WTC11 (cell line): ENCODE measurements around the gene NXPH4. TPM values are rescaled to one million over a fixed set of nuclear protein-coding genes. Genes with fewer than 3 reads are reported as not detected.

Source experiments
- ATAC-seq: fragments of 200-7000 bp; cut with Tn5 transposase; 2 replicates; pipeline ENCODE4 v1.10.0; 2021; ENCODE audit warnings: mild to moderate bottlenecking, moderate library complexity
- CTCF ChIA-PET: fragments of 300-600 bp; sonication (Branson Sonifier 250); formaldehyde crosslinking; loops from one replicate; lab custom pipeline; 2021; ENCODE audit warnings: antibody characterized with exemption; lab: Charles Lee
- POLR2A ChIA-PET: fragments of 350-600 bp; sonication (Branson Sonifier 250); formaldehyde crosslinking; loops from one replicate; lab custom pipeline; 2021; ENCODE audit warnings: antibody characterized with exemption; lab: Charles Lee
- DNase-seq: peaks from one replicate; pipeline ENCODE4 v3.0.0; 2021; ENCODE audit warnings: low spot score
- H3K27ac Mint-ChIP-seq: 2 replicates; pipeline ENCODE4 v1.8.0; 2021; ENCODE audit warnings: mixed read lengths
- H3K27me3 Mint-ChIP-seq: 2 replicates; pipeline ENCODE4 v1.8.0; 2021; ENCODE audit warnings: low read depth, mild to moderate bottlenecking, moderate library complexity, mixed read lengths
- H3K36me3 Mint-ChIP-seq: 2 replicates; pipeline ENCODE4 v1.8.0; 2021; ENCODE audit warnings: mixed read lengths
- H3K4me1 Mint-ChIP-seq: 2 replicates; pipeline ENCODE4 v1.8.0; 2022; ENCODE audit warnings: mixed read lengths
- H3K4me3 Mint-ChIP-seq: 2 replicates; pipeline ENCODE4 v1.8.0; 2021; ENCODE audit warnings: mild to moderate bottlenecking, moderate library complexity, mixed read lengths
- H3K9me3 Mint-ChIP-seq: 2 replicates; pipeline ENCODE4 v1.8.0; 2021; ENCODE audit warnings: mixed read lengths
- ATF1 ChIP-seq: sonication (generic); formaldehyde crosslinking; IDR thresholded peaks from 2 replicates; pipeline ENCODE4 v1.8.1; 2023; ENCODE audit warnings: mild to moderate bottlenecking, moderate library complexity, missing genetic modification reagents
- CREB1 ChIP-seq: sonication (generic); formaldehyde crosslinking; IDR thresholded peaks from 2 replicates; pipeline ENCODE4 v1.8.0; 2023; ENCODE audit warnings: mild to moderate bottlenecking, missing genetic modification reagents
- E2F1 ChIP-seq: sonication (generic); formaldehyde crosslinking; IDR thresholded peaks from 2 replicates; pipeline ENCODE4 v1.8.0; 2022; ENCODE audit warnings: mild to moderate bottlenecking, missing genetic modification reagents
- FOXJ3 ChIP-seq: sonication (generic); formaldehyde crosslinking; IDR thresholded peaks from 2 replicates; pipeline ENCODE4 v1.9.0; 2021; ENCODE audit warnings: missing genetic modification reagents, mild to moderate bottlenecking, borderline replicate concordance
- JAZF1 ChIP-seq: fragments of 250-450 bp; sonication (Bioruptor Pico); IDR thresholded peaks from 2 replicates; pipeline ENCODE4 v1.9.0; 2021; ENCODE audit warnings: moderate library complexity, mild to moderate bottlenecking, inconsistent platforms
- NFYB ChIP-seq: sonication (generic); formaldehyde crosslinking; conservative IDR thresholded peaks from 2 replicates; pipeline ENCODE4 v1.8.0; 2022; ENCODE audit warnings: low read depth, missing genetic modification reagents
- NR2C2 ChIP-seq: sonication (generic); formaldehyde crosslinking; IDR thresholded peaks from 2 replicates; pipeline ENCODE4 v1.8.0; 2022; ENCODE audit warnings: mild to moderate bottlenecking, missing genetic modification reagents
- NR3C1 ChIP-seq: sonication (generic); formaldehyde crosslinking; conservative IDR thresholded peaks from 2 replicates; pipeline ENCODE4 v1.8.1; 2023; ENCODE audit warnings: low read depth, mild to moderate bottlenecking, missing genetic modification reagents
- SP1 ChIP-seq: sonication (generic); formaldehyde crosslinking; conservative IDR thresholded peaks from 2 replicates; pipeline ENCODE4 v1.8.1; 2022; ENCODE audit warnings: missing genetic modification reagents
- TCF7 ChIP-seq: sonication (generic); formaldehyde crosslinking; IDR thresholded peaks from 2 replicates; pipeline ENCODE4 v1.8.0; 2022; ENCODE audit warnings: mild to moderate bottlenecking, low read depth, missing genetic modification reagents, moderate library complexity
- ZNF121 ChIP-seq: sonication (generic); formaldehyde crosslinking; IDR thresholded peaks from 2 replicates; pipeline ENCODE4 v1.8.0; 2023; ENCODE audit warnings: missing genetic modification reagents
- ZNF232 ChIP-seq: sonication (generic); formaldehyde crosslinking; IDR thresholded peaks from 2 replicates; pipeline ENCODE4 v1.8.0; 2022; ENCODE audit warnings: mild to moderate bottlenecking, missing genetic modification reagents
- ZNF396 ChIP-seq: fragments of 250-450 bp; sonication (Bioruptor Pico); IDR thresholded peaks from 2 replicates; pipeline ENCODE4 v1.8.0; 2021; ENCODE audit warnings: mild to moderate bottlenecking, moderate library complexity, borderline replicate concordance
- ZNF671 ChIP-seq: fragments of 250-450 bp; sonication (Bioruptor Pico); IDR thresholded peaks from 2 replicates; pipeline ENCODE4 v1.8.0; 2021; ENCODE audit warnings: mild to moderate bottlenecking
- total RNA-seq: library from RNA; stranded (reverse); gene quantifications from 3 replicates; pipeline ENCODE4 v1.2.3, GENCODE V29; 2021
- TF ChIP-seq, protein P1 (sequence below): sonication (generic); formaldehyde crosslinking; IDR thresholded peaks from 2 replicates; pipeline ENCODE4 v1.8.0; 2022; ENCODE audit warnings: mild to moderate bottlenecking, missing genetic modification reagents
- TF ChIP-seq, protein P2 (sequence below): sonication (generic); formaldehyde crosslinking; IDR thresholded peaks from 2 replicates; pipeline ENCODE4 v1.8.1; 2023; ENCODE audit warnings: mild to moderate bottlenecking, missing genetic modification reagents, borderline replicate concordance
- TF ChIP-seq, protein P3 (sequence below): sonication (generic); formaldehyde crosslinking; IDR thresholded peaks from 2 replicates; pipeline ENCODE4 v1.8.0; 2022; ENCODE audit warnings: missing genetic modification reagents

Gene NXPH4
- total RNA-seq, 1 experiment from 2014 or later: 4.9 TPM

DNA sequence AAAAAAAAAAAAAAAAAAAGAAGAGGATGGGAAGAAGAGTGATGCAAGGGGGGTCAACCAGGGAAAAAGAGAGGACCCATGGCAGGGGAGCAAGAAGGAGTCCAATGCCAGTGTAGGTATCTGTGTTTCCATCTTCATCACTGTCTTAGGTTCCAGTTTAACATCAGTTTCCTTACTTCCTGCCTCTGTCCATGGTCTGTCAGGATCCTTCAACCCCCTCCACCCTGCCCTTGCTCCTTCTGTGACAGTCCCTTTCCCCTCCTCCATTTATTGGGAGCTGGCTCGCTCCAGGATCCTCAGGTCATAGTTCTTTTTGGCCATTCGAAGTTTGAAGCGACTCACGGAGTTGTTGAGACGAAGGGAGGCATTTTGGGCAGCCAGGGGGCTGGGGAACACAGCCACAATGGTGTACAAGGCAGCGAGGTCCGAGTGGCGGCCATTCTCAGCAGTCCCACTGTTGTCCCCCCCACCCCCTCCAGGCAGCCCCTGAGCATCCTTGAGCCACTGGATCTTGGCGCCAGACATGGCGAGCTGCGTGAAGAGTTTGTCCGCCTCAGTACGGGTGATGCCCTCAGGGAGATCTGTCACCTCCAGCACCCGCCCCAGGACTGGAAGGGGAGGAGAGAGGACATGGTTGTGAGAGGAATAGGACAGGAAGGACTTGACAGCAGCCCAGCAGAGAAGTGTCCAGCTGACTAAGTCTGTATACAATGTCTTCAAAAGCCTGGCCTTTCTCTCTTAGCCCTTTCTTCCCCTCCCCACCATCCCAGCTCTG, 38.1 kb downstream of the NXPH4 start:
- peaks cover 12% of the 10 kb centered on the region for H3K36me3 Mint-ChIP-seq
- peaks cover 12% of the 10 kb centered on the region for H3K4me1 Mint-ChIP-seq
- ChIA-PET POLR2A (interaction anchor here (0.6 to 0.8 kb wide), 4 partner anchors 13 to 595 kb away, joined by 3 read pairs; no protein-coding TSS in a partner anchor), CTCF (interaction anchor here (0.6 to 1.0 kb wide), 4 partner anchors 11 to 254 kb away, joined by 3 to 4 read pairs (median 4); partner anchors contain the start of genes INHBE and LRP1)
- TF ChIP-seq E2F1 (CRISPR knock-in tag) (no peak), ZNF396 (CRISPR knock-in tag) (no peak), JAZF1 (CRISPR knock-in tag) (no peak), ZNF671 (no peak), ZNF232 (CRISPR knock-in tag) (no peak), CREB1 (no peak), ATF1 (CRISPR knock-in tag) (no peak), FOXJ3 (CRISPR knock-in tag) (no peak), ZNF121 (CRISPR knock-in tag) (no peak), NR3C1 (CRISPR knock-in tag) (no peak), NR2C2 (CRISPR knock-in tag) (no peak), SP1 (CRISPR knock-in tag) (no peak), NFYB (no peak), TCF7 (no peak)
- TF ChIP-seq, protein P1, sequence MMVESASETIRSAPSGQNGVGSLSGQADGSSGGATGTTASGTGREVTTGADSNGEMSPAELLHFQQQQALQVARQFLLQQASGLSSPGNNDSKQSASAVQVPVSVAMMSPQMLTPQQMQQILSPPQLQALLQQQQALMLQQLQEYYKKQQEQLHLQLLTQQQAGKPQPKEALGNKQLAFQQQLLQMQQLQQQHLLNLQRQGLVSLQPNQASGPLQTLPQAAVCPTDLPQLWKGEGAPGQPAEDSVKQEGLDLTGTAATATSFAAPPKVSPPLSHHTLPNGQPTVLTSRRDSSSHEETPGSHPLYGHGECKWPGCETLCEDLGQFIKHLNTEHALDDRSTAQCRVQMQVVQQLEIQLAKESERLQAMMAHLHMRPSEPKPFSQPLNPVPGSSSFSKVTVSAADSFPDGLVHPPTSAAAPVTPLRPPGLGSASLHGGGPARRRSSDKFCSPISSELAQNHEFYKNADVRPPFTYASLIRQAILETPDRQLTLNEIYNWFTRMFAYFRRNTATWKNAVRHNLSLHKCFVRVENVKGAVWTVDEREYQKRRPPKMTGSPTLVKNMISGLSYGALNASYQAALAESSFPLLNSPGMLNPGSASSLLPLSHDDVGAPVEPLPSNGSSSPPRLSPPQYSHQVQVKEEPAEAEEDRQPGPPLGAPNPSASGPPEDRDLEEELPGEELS (CRISPR knock-in tag): no peak
- TF ChIP-seq, protein P2, sequence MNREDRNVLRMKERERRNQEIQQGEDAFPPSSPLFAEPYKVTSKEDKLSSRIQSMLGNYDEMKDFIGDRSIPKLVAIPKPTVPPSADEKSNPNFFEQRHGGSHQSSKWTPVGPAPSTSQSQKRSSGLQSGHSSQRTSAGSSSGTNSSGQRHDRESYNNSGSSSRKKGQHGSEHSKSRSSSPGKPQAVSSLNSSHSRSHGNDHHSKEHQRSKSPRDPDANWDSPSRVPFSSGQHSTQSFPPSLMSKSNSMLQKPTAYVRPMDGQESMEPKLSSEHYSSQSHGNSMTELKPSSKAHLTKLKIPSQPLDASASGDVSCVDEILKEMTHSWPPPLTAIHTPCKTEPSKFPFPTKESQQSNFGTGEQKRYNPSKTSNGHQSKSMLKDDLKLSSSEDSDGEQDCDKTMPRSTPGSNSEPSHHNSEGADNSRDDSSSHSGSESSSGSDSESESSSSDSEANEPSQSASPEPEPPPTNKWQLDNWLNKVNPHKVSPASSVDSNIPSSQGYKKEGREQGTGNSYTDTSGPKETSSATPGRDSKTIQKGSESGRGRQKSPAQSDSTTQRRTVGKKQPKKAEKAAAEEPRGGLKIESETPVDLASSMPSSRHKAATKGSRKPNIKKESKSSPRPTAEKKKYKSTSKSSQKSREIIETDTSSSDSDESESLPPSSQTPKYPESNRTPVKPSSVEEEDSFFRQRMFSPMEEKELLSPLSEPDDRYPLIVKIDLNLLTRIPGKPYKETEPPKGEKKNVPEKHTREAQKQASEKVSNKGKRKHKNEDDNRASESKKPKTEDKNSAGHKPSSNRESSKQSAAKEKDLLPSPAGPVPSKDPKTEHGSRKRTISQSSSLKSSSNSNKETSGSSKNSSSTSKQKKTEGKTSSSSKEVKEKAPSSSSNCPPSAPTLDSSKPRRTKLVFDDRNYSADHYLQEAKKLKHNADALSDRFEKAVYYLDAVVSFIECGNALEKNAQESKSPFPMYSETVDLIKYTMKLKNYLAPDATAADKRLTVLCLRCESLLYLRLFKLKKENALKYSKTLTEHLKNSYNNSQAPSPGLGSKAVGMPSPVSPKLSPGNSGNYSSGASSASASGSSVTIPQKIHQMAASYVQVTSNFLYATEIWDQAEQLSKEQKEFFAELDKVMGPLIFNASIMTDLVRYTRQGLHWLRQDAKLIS: no peak
- TF ChIP-seq, protein P3, sequence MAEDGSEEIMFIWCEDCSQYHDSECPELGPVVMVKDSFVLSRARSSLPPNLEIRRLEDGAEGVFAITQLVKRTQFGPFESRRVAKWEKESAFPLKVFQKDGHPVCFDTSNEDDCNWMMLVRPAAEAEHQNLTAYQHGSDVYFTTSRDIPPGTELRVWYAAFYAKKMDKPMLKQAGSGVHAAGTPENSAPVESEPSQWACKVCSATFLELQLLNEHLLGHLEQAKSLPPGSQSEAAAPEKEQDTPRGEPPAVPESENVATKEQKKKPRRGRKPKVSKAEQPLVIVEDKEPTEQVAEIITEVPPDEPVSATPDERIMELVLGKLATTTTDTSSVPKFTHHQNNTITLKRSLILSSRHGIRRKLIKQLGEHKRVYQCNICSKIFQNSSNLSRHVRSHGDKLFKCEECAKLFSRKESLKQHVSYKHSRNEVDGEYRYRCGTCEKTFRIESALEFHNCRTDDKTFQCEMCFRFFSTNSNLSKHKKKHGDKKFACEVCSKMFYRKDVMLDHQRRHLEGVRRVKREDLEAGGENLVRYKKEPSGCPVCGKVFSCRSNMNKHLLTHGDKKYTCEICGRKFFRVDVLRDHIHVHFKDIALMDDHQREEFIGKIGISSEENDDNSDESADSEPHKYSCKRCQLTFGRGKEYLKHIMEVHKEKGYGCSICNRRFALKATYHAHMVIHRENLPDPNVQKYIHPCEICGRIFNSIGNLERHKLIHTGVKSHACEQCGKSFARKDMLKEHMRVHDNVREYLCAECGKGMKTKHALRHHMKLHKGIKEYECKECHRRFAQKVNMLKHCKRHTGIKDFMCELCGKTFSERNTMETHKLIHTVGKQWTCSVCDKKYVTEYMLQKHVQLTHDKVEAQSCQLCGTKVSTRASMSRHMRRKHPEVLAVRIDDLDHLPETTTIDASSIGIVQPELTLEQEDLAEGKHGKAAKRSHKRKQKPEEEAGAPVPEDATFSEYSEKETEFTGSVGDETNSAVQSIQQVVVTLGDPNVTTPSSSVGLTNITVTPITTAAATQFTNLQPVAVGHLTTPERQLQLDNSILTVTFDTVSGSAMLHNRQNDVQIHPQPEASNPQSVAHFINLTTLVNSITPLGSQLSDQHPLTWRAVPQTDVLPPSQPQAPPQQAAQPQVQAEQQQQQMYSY (CRISPR knock-in tag): no peak
- no peak overlapping the region for H3K4me3 Mint-ChIP-seq
- no peak overlapping the region for H3K27ac Mint-ChIP-seq
- ATAC-seq (no peak), DNase-seq (no peak)
- no peaks in the 10 kb centered on the region for H3K9me3 Mint-ChIP-seq
- no peaks in the 10 kb centered on the region for H3K27me3 Mint-ChIP-seq
